Common myeloid progenitor, CD34-positive (primary cell): ENCODE data around the gene FBXW12.

Experiments used
- CTCF ChIA-PET: fragments of 350-600 bp; sonication (Branson Sonifier 250); formaldehyde crosslinking; loops from one replicate; lab custom pipeline; 2021; ENCODE audit warnings: antibody characterized with exemption; lab: Charles Lee
- POLR2A ChIA-PET: fragments of 350-600 bp; sonication (Branson Sonifier 250); formaldehyde crosslinking; loops from one replicate; lab custom pipeline; 2021; ENCODE audit warnings: antibody characterized with exemption; lab: Charles Lee
- DNase-seq, 3 donors: peaks; one replicate each; pipeline versions ENCODE4 v3.0.0 to v3.0.0-alpha.2; 2013
- H3K27ac ChIP-seq, 2 experiments: 1 replicate in 1 of 2; 2 replicates in 1 of 2; pipeline ENCODE4 v1.7.0; 2013; ENCODE audit warnings: inconsistent platforms in 2 of 2, low read length in 2 of 2, mild to moderate bottlenecking in 2 of 2, low read depth in 1 of 2, moderate library complexity in 1 of 2; ENCODE audit not compliant: severe bottlenecking in 2 of 2, insufficient read depth in 1 of 2, poor library complexity in 1 of 2
- H3K27me3 ChIP-seq, 5 experiments: replicated peaks in 2 of 5; 1 replicate in 3 of 5; 2 replicates in 2 of 5; pipeline versions ENCODE4 v1.6.1 to v1.7.0; 2013; ENCODE audit warnings: low read length in 4 of 5, mild to moderate bottlenecking in 2 of 5, moderate library complexity in 2 of 5, inconsistent platforms in 1 of 5; ENCODE audit not compliant: insufficient read depth in 5 of 5, control insufficient read depth in 4 of 5
- H3K36me3 ChIP-seq, 4 experiments: 1 replicate in 2 of 4; 2 replicates in 2 of 4; pipeline versions ENCODE4 v1.6.1 to v1.7.0; 2013; ENCODE audit warnings: low read length in 3 of 4, control low read depth in 1 of 4, mild to moderate bottlenecking in 1 of 4; ENCODE audit not compliant: control insufficient read depth in 4 of 4, insufficient read depth in 4 of 4
- H3K4me1 ChIP-seq, 4 experiments: 1 replicate in 3 of 4; 2 replicates in 1 of 4; pipeline versions ENCODE4 v1.6.1 to v1.7.1; 2013; ENCODE audit warnings: low read length in 3 of 4, mild to moderate bottlenecking in 3 of 4, control low read depth in 1 of 4, inconsistent platforms in 1 of 4, moderate library complexity in 1 of 4; ENCODE audit not compliant: control insufficient read depth in 4 of 4, insufficient read depth in 4 of 4; ENCODE audit errors: control extremely low read depth in 1 of 4
- H3K4me3 ChIP-seq, 7 experiments: 1 replicate in 4 of 7; 2 replicates in 3 of 7; pipeline versions ENCODE4 v1.5.1 to v1.7.0; 2013; ENCODE audit warnings: mild to moderate bottlenecking in 7 of 7, low read length in 6 of 7, moderate library complexity in 6 of 7, inconsistent platforms in 2 of 7, low read depth in 2 of 7, control low read depth in 1 of 7; ENCODE audit not compliant: insufficient read depth in 4 of 7, control insufficient read depth in 1 of 7; ENCODE audit errors: extremely low read depth in 1 of 7
- H3K9me3 ChIP-seq, 5 experiments: 1 replicate in 4 of 5; 2 replicates in 1 of 5; pipeline versions ENCODE4 v1.6.1 to v1.7.1; 2013; ENCODE audit warnings: low read length in 4 of 5, mild to moderate bottlenecking in 2 of 5, inconsistent platforms in 1 of 5, low read depth in 1 of 5, moderate library complexity in 1 of 5; ENCODE audit not compliant: control insufficient read depth in 4 of 5, insufficient read depth in 2 of 5; ENCODE audit errors: control extremely low read depth in 1 of 5
- WGBS: methylation state at CpG from one replicate; pipeline ENCODE4 v1.1.5; 2013; ENCODE audit not compliant: insufficient coverage; 5-methylcytosine and 5-hydroxymethylcytosine counted together

The FBXW12 gene

DNA sequence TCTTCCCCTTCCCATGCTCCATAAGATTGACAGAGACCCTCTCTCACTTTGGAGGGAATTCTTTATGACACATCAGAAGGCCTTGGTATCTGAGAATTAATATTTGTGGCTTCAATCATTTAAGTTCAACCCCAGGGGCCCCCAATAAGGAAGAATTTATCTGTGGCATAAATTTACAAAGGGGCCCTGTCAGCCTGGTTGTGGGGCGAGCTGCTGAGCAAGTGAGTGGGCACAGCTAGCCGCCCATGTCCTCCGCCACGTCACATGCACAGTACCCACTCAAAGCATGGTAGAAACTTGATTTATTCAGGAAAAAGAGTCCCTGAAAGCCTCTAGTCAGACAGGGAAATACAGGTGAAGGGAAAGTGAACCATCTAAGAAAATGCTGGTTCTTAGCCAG, 44.5 kb downstream of the FBXW12 start:
- Histone ChIP-seq H3K4me3 (no peak overlapping the region), H3K36me3 (peaks cover 0 to 20% (median under 1%) of the 10 kb centered on the region in 4 experiments), H3K4me1 (no peaks in the 10 kb centered on the region), H3K27ac (no peak overlapping the region), H3K9me3 (no peaks in the 10 kb centered on the region), H3K27me3 (no peaks in the 10 kb centered on the region)
- DNase-seq = no peak
- WGBS = 97% methylated on average over 4 of the region's 4 CpGs
- CTCF ChIA-PET = interaction anchor here (0.6 to 4.5 kb wide), 3 partner anchors 16 to 18 kb away, joined by 4 to 35 read pairs (median 5); no protein-coding TSS in a partner anchor
- POLR2A ChIA-PET = no interaction called here

DNA sequence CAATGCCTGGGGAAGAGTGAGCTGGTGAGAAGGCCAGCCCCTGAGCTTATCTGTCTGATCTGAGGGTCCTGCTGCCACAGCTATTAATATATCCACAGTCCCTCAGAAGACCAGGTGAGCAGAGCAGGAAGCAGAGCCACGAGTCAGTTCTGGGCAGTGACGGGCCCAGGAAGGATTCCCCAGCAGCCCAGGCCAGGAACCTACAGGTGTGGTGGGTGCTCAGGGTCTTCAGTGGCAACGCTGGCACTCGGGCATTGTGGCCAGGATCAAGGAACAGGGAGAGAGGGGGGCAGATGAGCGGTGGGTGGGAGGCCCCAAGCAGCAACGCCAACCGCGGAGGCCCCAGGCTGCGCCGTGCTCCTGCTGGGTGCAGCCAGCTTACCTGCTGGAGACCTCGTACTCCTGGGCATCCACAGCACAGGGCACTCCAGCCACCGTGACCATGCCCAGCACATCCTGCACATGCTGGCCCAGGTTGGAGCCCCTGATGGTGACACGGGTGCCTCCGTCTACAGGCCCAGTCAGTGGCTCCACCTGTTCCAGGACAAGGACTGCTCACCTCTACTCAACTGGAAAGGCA, 45.6 kb downstream of the FBXW12 start:
- H3K4me1 ChIP-seq = no peaks in the 10 kb centered on the region
- H3K36me3 ChIP-seq = peaks cover 0 to 10% (median under 1%) of the 10 kb centered on the region in 4 experiments
- H3K9me3 ChIP-seq = no peaks in the 10 kb centered on the region
- 96% methylated on average over 11 of the region's 14 CpGs for WGBS
- no peak for DNase-seq
- CTCF ChIA-PET = interaction anchor here (0.6 to 4.5 kb wide), 3 partner anchors 15 to 141 kb away, joined by 3 to 35 read pairs (median 5); no protein-coding TSS in a partner anchor
- POLR2A ChIA-PET = no interaction called here
- no peak overlapping the region for H3K27ac ChIP-seq
- H3K27me3 ChIP-seq = no peaks in the 10 kb centered on the region
- H3K4me3 ChIP-seq = no peak overlapping the region

- POLR2A ChIA-PET = no interaction called here
- CTCF ChIA-PET = interaction anchor here (1.3 to 2.2 kb wide), 3 partner anchors 10 to 17 kb away, joined by 4 to 5 read pairs (median 5); no protein-coding TSS in a partner anchor
- peaks cover 0 to 10% (median 0%) of the 10 kb centered on the region in 4 experiments for H3K36me3 ChIP-seq
Measured at GRCh38 chr3:48418140-48418539, 46.1 kb downstream of the FBXW12 start.

DNA sequence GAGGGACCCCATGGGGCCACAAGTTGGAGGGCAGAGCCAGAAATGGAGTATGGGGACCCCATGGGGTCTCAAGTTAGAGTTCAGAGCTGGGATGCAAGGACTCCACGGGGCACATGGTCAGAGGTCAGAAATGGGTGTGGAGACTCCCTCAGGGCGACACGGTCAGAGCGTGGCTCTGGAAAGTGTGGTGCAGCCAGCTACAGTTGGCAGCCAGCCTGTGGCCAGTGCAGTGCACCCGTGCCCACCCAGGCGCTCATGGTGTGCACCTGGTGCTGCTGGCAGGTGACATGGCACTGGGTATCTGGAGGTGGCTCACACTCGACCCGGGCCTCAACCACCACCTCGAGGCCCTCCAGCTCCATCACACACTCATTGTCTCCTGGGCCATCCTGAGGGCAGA, 46.6 kb downstream of the FBXW12 start:
- DNase-seq = no peak
- no peaks in the 10 kb centered on the region for H3K9me3 ChIP-seq
- no peak overlapping the region for H3K27ac ChIP-seq
- H3K4me3 ChIP-seq = no peak overlapping the region
- H3K4me1 ChIP-seq = no peaks in the 10 kb centered on the region
- no peaks in the 10 kb centered on the region for H3K27me3 ChIP-seq
- POLR2A ChIA-PET = no interaction called here
- peaks cover 0 to 10% (median 0%) of the 10 kb centered on the region in 4 experiments for H3K36me3 ChIP-seq
- CTCF ChIA-PET = interaction anchor here (1.0 to 2.2 kb wide), 5 partner anchors 11 to 134 kb away, joined by 3 to 9 read pairs (median 5); no protein-coding TSS in a partner anchor
- 100% methylated on average over 6 of the region's 9 CpGs for WGBS

More at GRCh38 chr3:48418140-48418539, 46.1 kb downstream of the FBXW12 start:
- H3K27ac ChIP-seq = no peak overlapping the region
- H3K4me1 ChIP-seq = no peaks in the 10 kb centered on the region
- H3K9me3 ChIP-seq = no peaks in the 10 kb centered on the region
- 95% methylated on average over 11 of the region's 17 CpGs for WGBS
- DNase-seq = no peak
- H3K27me3 ChIP-seq = no peaks in the 10 kb centered on the region
- no peak overlapping the region for H3K4me3 ChIP-seq

DNA sequence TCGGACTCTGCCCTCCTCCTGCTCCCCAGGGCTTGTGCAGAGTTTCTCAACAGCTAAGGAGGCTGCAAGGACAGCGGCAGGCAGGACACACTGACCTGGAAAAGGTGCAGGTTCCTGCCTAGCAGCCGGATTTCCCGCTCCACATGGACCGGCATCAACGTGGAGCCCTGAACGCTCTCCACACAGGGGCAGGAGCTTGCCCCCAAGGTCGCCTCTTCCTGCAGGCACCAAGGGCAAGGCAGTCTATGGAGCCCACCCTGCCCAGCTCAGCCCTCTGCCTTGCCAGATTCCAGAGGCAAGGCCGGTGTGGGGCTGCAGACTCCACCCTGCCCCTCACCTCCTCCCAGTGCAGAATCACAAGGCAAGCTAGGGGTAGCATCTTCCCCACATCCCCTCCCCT, 47.1 kb downstream of the FBXW12 start:
- Histone ChIP-seq H3K27ac (no peak overlapping the region), H3K4me1 (no peaks in the 10 kb centered on the region), H3K9me3 (no peaks in the 10 kb centered on the region), H3K36me3 (peaks cover 0 to 8% (median 0%) of the 10 kb centered on the region in 4 experiments), H3K4me3 (no peak overlapping the region), H3K27me3 (no peaks in the 10 kb centered on the region)
- CTCF ChIA-PET = interaction anchor here (1.0 to 2.2 kb wide), 5 partner anchors 11 to 134 kb away, joined by 3 to 9 read pairs (median 5); no protein-coding TSS in a partner anchor
- POLR2A ChIA-PET = no interaction called here
- DNase-seq = no peak
- WGBS = 98% methylated on average over 9 of the region's 9 CpGs

GRCh38 chr3:48419597-48419996, 47.6 kb downstream of the FBXW12 start:
- DNase-seq = no peak
- WGBS = 95% methylated on average over 9 of the region's 17 CpGs
- no peak overlapping the region for H3K4me3 ChIP-seq
- no peaks in the 10 kb centered on the region for H3K27me3 ChIP-seq
- CTCF ChIA-PET = interaction anchor here (1.0 to 2.2 kb wide), 4 partner anchors 13 to 133 kb away, joined by 3 to 9 read pairs (median 5); no protein-coding TSS in a partner anchor
- POLR2A ChIA-PET = no interaction called here
- no peaks in the 10 kb centered on the region for H3K9me3 ChIP-seq
- H3K27ac ChIP-seq = no peak overlapping the region
- no peaks in the 10 kb centered on the region for H3K4me1 ChIP-seq
- peaks cover 0 to 8% (median 0%) of the 10 kb centered on the region in 4 experiments for H3K36me3 ChIP-seq

GRCh38 chr3:48420561-48420960, 48.5 kb downstream of the FBXW12 start:
- WGBS = 94% methylated on average over 10 of the region's 14 CpGs
- CTCF ChIA-PET = no interaction called here
- H3K27ac ChIP-seq = no peak overlapping the region
- no peak overlapping the region for H3K4me3 ChIP-seq
- no peaks in the 10 kb centered on the region for H3K4me1 ChIP-seq
- DNase-seq = no peak
- H3K9me3 ChIP-seq = no peaks in the 10 kb centered on the region
- H3K36me3 ChIP-seq = peaks cover 0 to 3% (median 0%) of the 10 kb centered on the region in 4 experiments
- POLR2A ChIA-PET = no interaction called here
- no peaks in the 10 kb centered on the region for H3K27me3 ChIP-seq
